Neural crest cell (in vitro differentiated cells): ENCODE measurements around the gene DLGAP5. TPM values are rescaled to one million over a fixed set of nuclear protein-coding genes. Genes with fewer than 3 reads are reported as not detected.

Source experiments
- DNase-seq: peaks from one replicate; pipeline ENCODE4 v3.0.0; 2021; ENCODE audit warnings: low read depth, mixed read lengths, low spot score
- H3K27ac Mint-ChIP-seq: one replicate; pipeline ENCODE4 v1.8.0; 2021; ENCODE audit warnings: mild to moderate bottlenecking, mixed read lengths; ENCODE audit not compliant: unreplicated experiment
- H3K27me3 Mint-ChIP-seq: 2 replicates; pipeline ENCODE4 v1.8.0; 2021; ENCODE audit warnings: low read depth, mild to moderate bottlenecking, mixed read lengths
- H3K36me3 Mint-ChIP-seq: 2 replicates; pipeline ENCODE4 v1.8.0; 2021; ENCODE audit warnings: low read depth, mild to moderate bottlenecking, mixed read lengths
- H3K4me1 Mint-ChIP-seq: 2 replicates; pipeline ENCODE4 v1.8.0; 2021; ENCODE audit warnings: mixed read lengths
- H3K4me3 Mint-ChIP-seq: one replicate; pipeline ENCODE4 v1.8.0; 2021; ENCODE audit warnings: mild to moderate bottlenecking, mixed read lengths
- H3K9me3 Mint-ChIP-seq: 2 replicates; pipeline ENCODE4 v1.8.0; 2021; ENCODE audit warnings: mixed read lengths
- CTCF ChIP-seq: fragments of 200-600 bp; sonication (generic); conservative IDR thresholded peaks from 2 replicates; pipeline ENCODE4 v1.5.0; 2021; ENCODE audit warnings: antibody characterized with exemption, mild to moderate bottlenecking
- total RNA-seq: library from RNA; stranded (reverse); gene quantifications from 2 replicates; pipeline ENCODE4 v1.2.1, GENCODE V29; 2021

The DLGAP5 gene
- total RNA-seq, 1 donor from 2014 or later, result 89.6 TPM

DNA sequence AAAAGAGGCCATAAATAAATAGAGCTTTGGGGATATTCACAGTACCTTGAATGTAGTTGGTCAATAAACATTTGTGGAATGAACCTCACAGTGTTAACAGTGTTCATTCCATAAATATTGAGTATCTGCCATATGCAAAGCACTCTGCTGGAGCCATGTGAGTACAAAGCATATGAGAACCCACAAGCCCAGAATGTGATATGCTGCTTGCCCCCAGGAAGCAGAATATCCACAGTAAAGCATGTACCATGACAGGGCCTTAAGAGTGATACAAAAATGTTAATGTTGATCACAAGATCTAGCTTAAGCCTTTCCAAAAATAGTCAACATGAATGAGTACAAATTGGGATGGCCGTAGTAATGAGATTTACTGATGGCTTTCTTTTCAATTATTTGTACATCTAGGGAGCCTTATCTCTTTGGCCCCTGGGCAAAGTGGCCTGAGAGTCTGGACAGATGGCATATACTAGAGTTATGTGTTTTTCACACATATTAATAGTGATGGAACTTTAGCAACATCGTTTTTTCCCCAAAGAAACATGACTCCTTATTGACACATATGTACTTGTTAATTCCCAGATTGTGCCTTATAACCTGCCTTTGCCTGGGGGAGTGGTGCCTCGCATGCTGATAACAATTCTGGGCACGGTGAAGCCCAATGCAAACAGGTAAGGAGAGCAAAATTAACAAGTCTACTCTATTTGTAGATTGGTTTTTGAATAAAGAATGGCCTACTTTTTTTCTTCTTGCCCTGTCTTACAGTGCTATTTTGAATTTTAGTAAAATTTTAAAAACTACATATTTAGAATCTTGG, 51.5 kb downstream of the DLGAP5 start:
- Mint-ChIP-seq H3K27me3 (no peaks in the 10 kb centered on the region), H3K27ac (no peak overlapping the region), H3K4me1 (peaks cover 8% of the 10 kb centered on the region), H3K36me3 (peaks cover 22% of the 10 kb centered on the region), H3K9me3 (peaks cover 5% of the 10 kb centered on the region), H3K4me3 (no peak overlapping the region)
- no peak for TF ChIP-seq CTCF
- no peak for DNase-seq

DNA sequence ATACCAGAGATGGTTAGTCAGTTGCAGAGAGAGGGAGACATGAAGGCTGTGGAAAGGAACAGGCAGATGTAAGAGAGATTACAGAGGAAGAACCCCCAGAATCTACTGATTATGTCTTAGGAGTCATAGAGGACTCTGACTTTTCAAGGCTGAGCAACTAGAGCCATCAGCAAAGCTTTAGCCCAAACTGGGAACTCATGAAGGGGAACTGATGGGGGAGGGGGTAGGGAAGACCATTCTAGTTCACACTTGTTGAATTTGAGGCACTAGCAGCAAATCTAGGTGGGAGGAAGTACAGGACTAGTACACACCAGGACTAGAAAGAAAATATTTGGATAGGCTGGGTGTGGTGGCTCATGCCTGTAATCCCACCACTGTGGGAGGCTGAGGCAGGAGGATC, 52.2 kb downstream of the DLGAP5 start:
- H3K4me3 Mint-ChIP-seq, result no peak overlapping the region
- TF ChIP-seq CTCF, result no peak
- DNase-seq, result no peak
- peaks cover 20% of the 10 kb centered on the region for H3K36me3 Mint-ChIP-seq
- H3K9me3 Mint-ChIP-seq, result peaks cover 5% of the 10 kb centered on the region
- no peaks in the 10 kb centered on the region for H3K27me3 Mint-ChIP-seq
- peaks cover 8% of the 10 kb centered on the region for H3K4me1 Mint-ChIP-seq
- H3K27ac Mint-ChIP-seq, result no peak overlapping the region

DNA sequence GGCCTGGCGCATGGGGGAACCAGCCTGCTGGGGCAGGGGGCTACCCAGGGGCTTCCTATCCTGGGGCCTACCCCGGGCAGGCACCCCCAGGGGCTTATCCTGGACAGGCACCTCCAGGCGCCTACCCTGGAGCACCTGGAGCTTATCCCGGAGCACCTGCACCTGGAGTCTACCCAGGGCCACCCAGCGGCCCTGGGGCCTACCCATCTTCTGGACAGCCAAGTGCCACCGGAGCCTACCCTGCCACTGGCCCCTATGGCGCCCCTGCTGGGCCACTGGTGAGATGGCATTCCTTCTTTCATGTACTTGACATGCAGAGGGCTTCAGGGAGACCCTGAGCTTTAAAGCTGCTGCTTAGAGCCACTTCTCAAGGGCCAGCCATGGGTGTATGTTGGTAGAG, 53.3 kb downstream of the DLGAP5 start:
- H3K27me3 Mint-ChIP-seq, result no peaks in the 10 kb centered on the region
- peaks cover 8% of the 10 kb centered on the region for H3K4me1 Mint-ChIP-seq
- no peak overlapping the region for H3K4me3 Mint-ChIP-seq
- peak; percentile 40 for TF ChIP-seq CTCF
- H3K27ac Mint-ChIP-seq, result no peak overlapping the region
- peaks cover 16% of the 10 kb centered on the region for H3K36me3 Mint-ChIP-seq
- DNase-seq, result no peak
- H3K9me3 Mint-ChIP-seq, result peaks cover 5% of the 10 kb centered on the region

GRCh38 chr14:55136885-55137786, 54.2 kb downstream of the DLGAP5 start:
- Mint-ChIP-seq H3K36me3 (peaks cover 16% of the 10 kb centered on the region), H3K4me3 (no peak overlapping the region), H3K27me3 (peaks cover 1% of the 10 kb centered on the region), H3K4me1 (peaks cover 7% of the 10 kb centered on the region), H3K9me3 (peaks cover 5% of the 10 kb centered on the region), H3K27ac (no peak overlapping the region)
- no peak for DNase-seq
- no peak for TF ChIP-seq CTCF

DNA sequence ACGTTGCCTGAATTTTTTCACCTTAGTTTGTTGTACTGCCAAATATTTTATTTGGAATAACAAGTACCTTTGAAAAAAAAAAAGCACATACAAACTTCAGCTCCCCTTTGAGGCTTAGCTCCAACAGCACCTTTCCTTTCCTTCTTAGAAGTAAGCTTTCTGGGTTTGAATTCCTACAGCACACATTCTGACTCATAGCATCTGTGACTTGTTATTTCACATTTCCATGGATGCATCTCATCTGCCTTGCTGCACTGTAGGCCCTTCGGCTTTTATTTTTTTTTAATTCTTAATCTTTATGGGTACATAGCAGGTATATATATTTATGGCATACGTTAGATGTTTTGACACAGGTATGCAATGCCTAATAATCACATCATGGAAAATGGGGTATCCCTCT, 55.1 kb downstream of the DLGAP5 start:
- Mint-ChIP-seq H3K4me3 (no peak overlapping the region), H3K36me3 (peaks cover 11% of the 10 kb centered on the region), H3K9me3 (peaks cover 5% of the 10 kb centered on the region), H3K27ac (no peak overlapping the region), H3K4me1 (peaks cover 15% of the 10 kb centered on the region), H3K27me3 (peaks cover 10% of the 10 kb centered on the region)
- DNase-seq, result no peak
- no peak for TF ChIP-seq CTCF
